ENCODE results near the gene NWD2.

DNA sequence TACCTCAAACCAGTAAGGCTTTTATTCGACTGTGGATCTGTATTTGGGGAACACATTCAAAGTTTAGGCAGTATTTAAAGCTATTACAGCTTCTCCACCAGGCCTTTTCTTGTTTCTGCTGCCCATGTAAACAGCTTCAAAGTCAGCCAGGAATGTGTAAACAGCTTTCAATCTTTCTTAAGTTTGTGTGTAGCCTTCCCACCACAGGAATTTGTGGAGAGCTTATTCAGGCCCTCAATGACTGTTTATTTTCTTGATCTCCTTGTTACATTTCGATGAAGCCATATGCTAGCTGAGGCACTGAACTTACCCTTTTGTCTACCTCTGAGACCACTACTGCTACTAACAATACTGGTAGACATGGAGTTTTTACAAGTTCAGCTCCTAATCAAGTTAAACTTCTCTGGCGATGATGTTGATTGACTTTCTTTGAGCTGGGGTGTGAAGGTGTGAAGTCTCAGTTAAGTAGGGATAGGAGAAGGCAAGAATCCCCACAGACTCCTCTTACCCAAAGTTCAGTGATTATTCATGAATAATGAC is 72.6 kb downstream of the NWD2 start:
- TF ChIP-seq, protein P1, sequence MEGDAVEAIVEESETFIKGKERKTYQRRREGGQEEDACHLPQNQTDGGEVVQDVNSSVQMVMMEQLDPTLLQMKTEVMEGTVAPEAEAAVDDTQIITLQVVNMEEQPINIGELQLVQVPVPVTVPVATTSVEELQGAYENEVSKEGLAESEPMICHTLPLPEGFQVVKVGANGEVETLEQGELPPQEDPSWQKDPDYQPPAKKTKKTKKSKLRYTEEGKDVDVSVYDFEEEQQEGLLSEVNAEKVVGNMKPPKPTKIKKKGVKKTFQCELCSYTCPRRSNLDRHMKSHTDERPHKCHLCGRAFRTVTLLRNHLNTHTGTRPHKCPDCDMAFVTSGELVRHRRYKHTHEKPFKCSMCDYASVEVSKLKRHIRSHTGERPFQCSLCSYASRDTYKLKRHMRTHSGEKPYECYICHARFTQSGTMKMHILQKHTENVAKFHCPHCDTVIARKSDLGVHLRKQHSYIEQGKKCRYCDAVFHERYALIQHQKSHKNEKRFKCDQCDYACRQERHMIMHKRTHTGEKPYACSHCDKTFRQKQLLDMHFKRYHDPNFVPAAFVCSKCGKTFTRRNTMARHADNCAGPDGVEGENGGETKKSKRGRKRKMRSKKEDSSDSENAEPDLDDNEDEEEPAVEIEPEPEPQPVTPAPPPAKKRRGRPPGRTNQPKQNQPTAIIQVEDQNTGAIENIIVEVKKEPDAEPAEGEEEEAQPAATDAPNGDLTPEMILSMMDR (IDR thresholded peaks at IDR 0.05): no peak
- no peak for TF ChIP-seq POLR2A (IDR thresholded peaks at IDR 0.05)

Measured in testis (tissue), 2 donors.